ENCODE measurements around the gene MCCC2. TPM values are rescaled to one million over a fixed set of nuclear protein-coding genes. Genes with fewer than 3 reads are reported as not detected.

Gene MCCC2
- total and polyA plus RNA-seq, 10 of the 15 experiments (the other 5 are each of a cell fraction or from before 2014, with no cell fraction given) = 22.2 to 106 (median 77.7) TPM

DNA sequence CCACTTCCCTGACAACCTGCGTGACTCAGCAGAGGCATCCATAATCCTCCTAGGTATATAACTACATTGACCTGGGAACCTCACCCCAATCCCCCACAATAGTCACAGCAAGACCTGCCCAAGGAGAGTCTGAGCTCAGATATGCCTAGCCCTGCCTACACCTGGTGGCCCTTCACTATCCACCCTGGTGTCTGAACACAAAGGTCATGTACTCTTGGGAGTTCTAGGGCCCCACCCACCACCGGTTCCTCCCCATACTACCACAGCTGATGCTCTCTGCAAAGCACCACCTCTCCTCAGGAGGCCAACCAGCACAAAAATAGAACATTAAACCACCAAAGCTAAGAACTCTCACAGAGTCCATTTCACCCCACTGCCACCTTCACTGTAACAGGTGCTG lies 97.2 kb downstream of the MCCC2 start:
- TF ChIP-seq EZH2 (IDR thresholded peaks at IDR 0.05; ENCODE audit: borderline replicate concordance, control insufficient read depth, low read depth, low read length) (no peak), ZNF217 (IDR thresholded peaks at IDR 0.05) (no peak), FOXK2 (IDR thresholded peaks at IDR 0.05) (no peak), MYC (IDR thresholded peaks at IDR 0.05; ENCODE audit: insufficient read depth, insufficient read length, insufficient replicate concordance, low read length, severe bottlenecking) (no peak), IRF5 (IDR thresholded peaks at IDR 0.05; ENCODE audit: borderline replicate concordance) (no peak)
- Histone ChIP-seq H3K27me3 (replicated peaks in 1 of 2; ENCODE audit: control insufficient read depth in 2 of 2, insufficient read depth in 2 of 2, low read length in 1 of 2) (peaks cover 0 to 3% of the 10 kb centered on the region in 2 experiments; a peak in 1 of 4 replicates), H2AFZ (ENCODE audit: control insufficient read depth, low read depth, low read length) (no peak overlapping the region), H3K36me3 (ENCODE audit: control insufficient read depth in 2 of 2, insufficient read depth in 2 of 2, low read length in 1 of 2) (no peaks in the 10 kb centered on the region), H3K4me1 (ENCODE audit: control insufficient read depth, insufficient read depth, low read length) (no peaks in the 10 kb centered on the region), H3K9me3 (replicated peaks; ENCODE audit: control insufficient read depth, insufficient read depth, low read length) (no peaks in the 10 kb centered on the region), H3K4me2 (ENCODE audit: control insufficient read depth, insufficient read depth) (no peak overlapping the region), H3K27ac (ENCODE audit: control insufficient read depth, insufficient read depth) (no peak overlapping the region), H3K79me2 (ENCODE audit: control insufficient read depth, insufficient read depth, low read length) (no peaks in the 10 kb centered on the region), H3K9ac (ENCODE audit: control insufficient read depth, insufficient read depth, low read length) (no peak overlapping the region), H3K4me3 (no peak overlapping the region), H4K20me1 (ENCODE audit: control insufficient read depth, insufficient read depth) (no peaks in the 10 kb centered on the region)
- ATAC-seq (no peak), FAIRE-seq (no peak), DNase-seq (ENCODE audit: low read depth, low spot score) (no peak)
- ChIA-PET SMC1A (ENCODE audit: uncharacterized antibody, unreplicated experiment) (no interaction called here), CTCF (no interaction called here), POLR2A (no interaction called here), RAD21 (ENCODE audit: unreplicated experiment) (no interaction called here)
- intact Hi-C loops (cut with micrococcal nuclease; ENCODE audit: unreplicated experiment) (no loop called here), in situ Hi-C loops (cut with MboI) (no loop called here)
- 46% methylated on average over 2 of the region's 2 CpGs for WGBS (ENCODE audit: insufficient coverage, insufficient replicate concordance, low lambda C conversion rate, missing lambda C conversion rate)
- BruUV-seq (replicated peaks) = no TSS peak

- Histone ChIP-seq H4K20me1 (ENCODE audit: control insufficient read depth, insufficient read depth) (no peaks in the 10 kb centered on the region), H3K27ac (ENCODE audit: control insufficient read depth, insufficient read depth) (no peak overlapping the region), H3K4me3 (no peak overlapping the region), H3K9ac (ENCODE audit: control insufficient read depth, insufficient read depth, low read length) (no peak overlapping the region), H3K4me1 (ENCODE audit: control insufficient read depth, insufficient read depth, low read length) (no peaks in the 10 kb centered on the region), H3K27me3 (replicated peaks in 1 of 2; ENCODE audit: control insufficient read depth in 2 of 2, insufficient read depth in 2 of 2, low read length in 1 of 2) (peaks cover 0 to 2% of the 10 kb centered on the region in 2 experiments; a peak in 3 of 4 replicates), H3K79me2 (ENCODE audit: control insufficient read depth, insufficient read depth, low read length) (no peaks in the 10 kb centered on the region), H3K4me2 (ENCODE audit: control insufficient read depth, insufficient read depth) (no peak overlapping the region), H2AFZ (ENCODE audit: control insufficient read depth, low read depth, low read length) (no peak overlapping the region), H3K9me3 (replicated peaks; ENCODE audit: control insufficient read depth, insufficient read depth, low read length) (no peaks in the 10 kb centered on the region), H3K36me3 (ENCODE audit: control insufficient read depth in 2 of 2, insufficient read depth in 2 of 2, low read length in 1 of 2) (no peaks in the 10 kb centered on the region)
- DNase-seq (ENCODE audit: low read depth, low spot score) = no peak
- ChIA-PET POLR2A (no interaction called here), CTCF (interaction anchor here (0.6 kb wide), 2 partner anchors 34 to 89 kb away, joined by 3 read pairs; no protein-coding TSS in a partner anchor), SMC1A (ENCODE audit: uncharacterized antibody, unreplicated experiment) (no interaction called here), RAD21 (ENCODE audit: unreplicated experiment) (interaction anchor here (0.5 kb wide), 1 partner anchor 11 kb away, joined by 3 read pairs; no protein-coding TSS in a partner anchor)
- BruUV-seq (replicated peaks) = no TSS peak
- in situ Hi-C loops (cut with MboI) = no loop called here
- intact Hi-C loops (cut with micrococcal nuclease; ENCODE audit: unreplicated experiment) = no loop called here
- no peak for FAIRE-seq
- WGBS (ENCODE audit: insufficient coverage, insufficient replicate concordance, low lambda C conversion rate, missing lambda C conversion rate) = 11% methylated on average over 7 of the region's 7 CpGs
- ATAC-seq = no peak
- no peak for TF ChIP-seq STAT1 (conservative IDR thresholded peaks at IDR 0.05)
- TF ChIP-seq ZBED1 (IDR thresholded peaks at IDR 0.05; ENCODE audit: borderline replicate concordance) = no peak
- TF ChIP-seq CREM (IDR thresholded peaks at IDR 0.05; ENCODE audit: low read depth) = no peak
- TF ChIP-seq NFXL1 (IDR thresholded peaks at IDR 0.05; ENCODE audit: borderline replicate concordance) = no peak
- no peak for TF ChIP-seq EZH2 (IDR thresholded peaks at IDR 0.05; ENCODE audit: borderline replicate concordance, control insufficient read depth, low read depth, low read length)
- TF ChIP-seq FOXK2 (IDR thresholded peaks at IDR 0.05) = no peak
- TF ChIP-seq ESRRA (IDR thresholded peaks at IDR 0.05; ENCODE audit: low read length) = no peak
- TF ChIP-seq POLR2AphosphoS5 (IDR thresholded peaks at IDR 0.05; ENCODE audit: low read length) = no peak
- no peak for TF ChIP-seq ZBTB40 (IDR thresholded peaks at IDR 0.05; ENCODE audit: borderline replicate concordance)
Observed at GRCh38 chr5:71693828-71694427, 106.8 kb downstream of the MCCC2 start.
